PC-3 (cell line): ENCODE measurements around the gene ARHGAP15.

Experiments used
- EZH2phosphoT487 ChIP-seq: fragments of 300-600 bp; sonication (generic); IDR thresholded peaks from 2 replicates; pipeline ENCODE4 v1.6.1; 2018; ENCODE audit warnings: mild to moderate bottlenecking, antibody characterized with exemption, low read length, borderline replicate concordance
- TF ChIP-seq, protein P1 (sequence below): fragments of 300-600 bp; sonication (generic); conservative IDR thresholded peaks from 2 replicates; pipeline ENCODE4 v1.5.1; 2017; ENCODE audit warnings: antibody characterized with exemption, low read depth, mild to moderate bottlenecking, low read length

DNA sequence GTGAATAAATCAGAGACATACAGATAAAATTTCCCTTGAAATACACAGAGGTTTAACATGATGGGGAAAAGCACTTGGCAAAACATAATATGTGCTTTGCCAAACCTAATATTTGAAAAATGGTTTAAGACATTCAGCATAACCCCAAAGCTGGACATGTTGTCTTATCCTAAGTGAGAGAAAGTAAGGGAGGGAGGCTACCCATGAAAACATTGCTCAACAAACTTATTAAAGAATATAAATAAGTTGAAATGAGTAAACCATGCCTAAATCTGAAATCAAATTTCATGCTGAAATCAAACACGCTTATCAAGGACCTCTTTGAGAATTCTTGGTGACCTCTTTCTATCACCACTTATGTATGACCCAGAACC lies 81.2 kb downstream of the ARHGAP15 start:
- TF ChIP-seq, protein P1, sequence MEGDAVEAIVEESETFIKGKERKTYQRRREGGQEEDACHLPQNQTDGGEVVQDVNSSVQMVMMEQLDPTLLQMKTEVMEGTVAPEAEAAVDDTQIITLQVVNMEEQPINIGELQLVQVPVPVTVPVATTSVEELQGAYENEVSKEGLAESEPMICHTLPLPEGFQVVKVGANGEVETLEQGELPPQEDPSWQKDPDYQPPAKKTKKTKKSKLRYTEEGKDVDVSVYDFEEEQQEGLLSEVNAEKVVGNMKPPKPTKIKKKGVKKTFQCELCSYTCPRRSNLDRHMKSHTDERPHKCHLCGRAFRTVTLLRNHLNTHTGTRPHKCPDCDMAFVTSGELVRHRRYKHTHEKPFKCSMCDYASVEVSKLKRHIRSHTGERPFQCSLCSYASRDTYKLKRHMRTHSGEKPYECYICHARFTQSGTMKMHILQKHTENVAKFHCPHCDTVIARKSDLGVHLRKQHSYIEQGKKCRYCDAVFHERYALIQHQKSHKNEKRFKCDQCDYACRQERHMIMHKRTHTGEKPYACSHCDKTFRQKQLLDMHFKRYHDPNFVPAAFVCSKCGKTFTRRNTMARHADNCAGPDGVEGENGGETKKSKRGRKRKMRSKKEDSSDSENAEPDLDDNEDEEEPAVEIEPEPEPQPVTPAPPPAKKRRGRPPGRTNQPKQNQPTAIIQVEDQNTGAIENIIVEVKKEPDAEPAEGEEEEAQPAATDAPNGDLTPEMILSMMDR: no peak
- TF ChIP-seq EZH2phosphoT487: no peak
